ENCODE measurements around the gene WBP1L.

WBP1L gene

GRCh38 chr10:102859911-102860310 lies 116.2 kb downstream of the WBP1L start:
- Histone ChIP-seq H3K27ac (ENCODE audit: extremely low read depth, low read depth, low read length) (no peak overlapping the region), H3K9me3 (ENCODE audit: control insufficient read depth, insufficient read depth, low read depth, low read length) (no peaks in the 10 kb centered on the region), H3K4me1 (ENCODE audit: control insufficient read depth, insufficient read depth, low read length) (peaks cover 6% of the 10 kb centered on the region), H3K36me3 (ENCODE audit: control insufficient read depth in 2 of 2, insufficient read depth in 1 of 2, low read length in 2 of 2) (peaks cover 16 to 21% of the 10 kb centered on the region in 2 experiments), H3K4me3 (ENCODE audit: low read depth, low read length) (no peak overlapping the region)
- TF ChIP-seq ZNF423 (tag by site-specific recombination; IDR thresholded peaks at IDR 0.05) = no peak
- no peak for TF ChIP-seq ZNF341 (tag by site-specific recombination; IDR thresholded peaks at IDR 0.05; ENCODE audit: low read depth)
- no peak for TF ChIP-seq ZFP37 (tag by site-specific recombination; IDR thresholded peaks at IDR 0.05)
- ChIA-PET CTCF (interaction anchor here (0.7 kb wide), 1 partner anchor 53 kb away, joined by 3 read pairs; no protein-coding TSS in a partner anchor), POLR2A (interaction anchor here (1.2 kb wide), 1 partner anchor 9 kb away, joined by 4 read pairs; the partner anchor contains the start of gene AS3MT)

- TF ChIP-seq ZNF354C (tag by site-specific recombination; IDR thresholded peaks at IDR 0.05; ENCODE audit: borderline replicate concordance, low read depth) (no peak), ZNF2 (tag by site-specific recombination; IDR thresholded peaks at IDR 0.05) (no peak), MEIS1 (CRISPR knock-in tag; IDR thresholded peaks at IDR 0.05; ENCODE audit: borderline replicate concordance) (no peak), WT1 (tag by site-specific recombination; IDR thresholded peaks at IDR 0.05) (no peak), ZBTB20 (tag by site-specific recombination; IDR thresholded peaks at IDR 0.05) (no peak), ZBTB8A (tag by site-specific recombination; IDR thresholded peaks at IDR 0.05) (no peak), ZFP37 (tag by site-specific recombination; IDR thresholded peaks at IDR 0.05) (no peak), ZNF138 (tag by site-specific recombination; IDR thresholded peaks at IDR 0.05; ENCODE audit: borderline replicate concordance) (no peak), KLF9 (tag by site-specific recombination; IDR thresholded peaks at IDR 0.05; ENCODE audit: low read depth) (no peak)
- CTCF ChIA-PET = interaction anchor here (0.5 to 0.9 kb wide), 2 partner anchors 18 to 38 kb away, joined by 3 to 4 read pairs; no protein-coding TSS in a partner anchor
These were observed 119.9 kb downstream of the WBP1L start for GRCh38 chr10:102863660-102864059.

GRCh38 chr10:102865620-102866019 lies 121.9 kb downstream of the WBP1L start:
- no peak overlapping the region for H3K4me3 ChIP-seq (ENCODE audit: low read depth, low read length)
- peaks cover 16 to 20% of the 10 kb centered on the region in 2 experiments for H3K36me3 ChIP-seq (ENCODE audit: control insufficient read depth in 2 of 2, insufficient read depth in 1 of 2, low read length in 2 of 2)
- H3K9me3 ChIP-seq (ENCODE audit: control insufficient read depth, insufficient read depth, low read depth, low read length) = no peaks in the 10 kb centered on the region
- no peak overlapping the region for H3K27ac ChIP-seq (ENCODE audit: extremely low read depth, low read depth, low read length)
- H3K4me1 ChIP-seq (ENCODE audit: control insufficient read depth, insufficient read depth, low read length) = peaks cover 3% of the 10 kb centered on the region
- CTCF ChIA-PET = interaction anchor here (0.6 kb wide), 1 partner anchor 781 kb away, joined by 5 read pairs; no protein-coding TSS in a partner anchor
- POLR2A ChIA-PET = interaction anchor here (0.5 kb wide), 1 partner anchor 38 kb away, joined by 12 read pairs; no protein-coding TSS in a partner anchor
- TF ChIP-seq ZNF561 (tag by site-specific recombination; IDR thresholded peaks at IDR 0.05; ENCODE audit: borderline replicate concordance) = no peak
- no peak for TF ChIP-seq ZNF404 (tag by site-specific recombination; IDR thresholded peaks at IDR 0.05)
- no peak for TF ChIP-seq ZNF544 (tag by site-specific recombination; IDR thresholded peaks at IDR 0.05)
- TF ChIP-seq ZBTB21 (tag by site-specific recombination; IDR thresholded peaks at IDR 0.05) = no peak
- TF ChIP-seq PRDM10 (tag by site-specific recombination; IDR thresholded peaks at IDR 0.05) = no peak
- TF ChIP-seq ZSCAN5A (tag by site-specific recombination; IDR thresholded peaks at IDR 0.05) = no peak
- no peak for TF ChIP-seq ZNF140 (tag by site-specific recombination; IDR thresholded peaks at IDR 0.05)
- no peak for TF ChIP-seq ZNF639 (tag by site-specific recombination; IDR thresholded peaks at IDR 0.05)
- TF ChIP-seq ZSCAN30 (tag by site-specific recombination; IDR thresholded peaks at IDR 0.05) = no peak
- TF ChIP-seq ZNF146 (tag by site-specific recombination; IDR thresholded peaks at IDR 0.05) = no peak
- TF ChIP-seq ZSCAN23 (tag by site-specific recombination; IDR thresholded peaks at IDR 0.05) = no peak
- TF ChIP-seq ZBTB49 (tag by site-specific recombination; IDR thresholded peaks at IDR 0.05; ENCODE audit: low read depth) = no peak

More at GRCh38 chr10:102863660-102864059, 119.9 kb downstream of the WBP1L start:
- H3K9me3 ChIP-seq (ENCODE audit: control insufficient read depth, insufficient read depth, low read depth, low read length) = no peaks in the 10 kb centered on the region
- POLR2A ChIA-PET = no interaction called here
- H3K27ac ChIP-seq (ENCODE audit: extremely low read depth, low read depth, low read length) = no peak overlapping the region
- H3K4me3 ChIP-seq (ENCODE audit: low read depth, low read length) = no peak overlapping the region
- H3K4me1 ChIP-seq (ENCODE audit: control insufficient read depth, insufficient read depth, low read length) = peaks cover 3% of the 10 kb centered on the region; the same call in 1 of the 2 replicates
- H3K36me3 ChIP-seq (ENCODE audit: control insufficient read depth in 2 of 2, insufficient read depth in 1 of 2, low read length in 2 of 2) = peaks cover 16 to 21% of the 10 kb centered on the region in 2 experiments
